ENCODE measurements around the gene ESPN. TPM values are rescaled to one million over a fixed set of nuclear protein-coding genes. Genes with fewer than 3 reads are reported as not detected.
"Not testable (repeated sequence)": the region's sequence is repeated elsewhere in the genome, so short reads cannot be mapped to it uniquely, and the experiment has no call there.

The ESPN gene, protein sequence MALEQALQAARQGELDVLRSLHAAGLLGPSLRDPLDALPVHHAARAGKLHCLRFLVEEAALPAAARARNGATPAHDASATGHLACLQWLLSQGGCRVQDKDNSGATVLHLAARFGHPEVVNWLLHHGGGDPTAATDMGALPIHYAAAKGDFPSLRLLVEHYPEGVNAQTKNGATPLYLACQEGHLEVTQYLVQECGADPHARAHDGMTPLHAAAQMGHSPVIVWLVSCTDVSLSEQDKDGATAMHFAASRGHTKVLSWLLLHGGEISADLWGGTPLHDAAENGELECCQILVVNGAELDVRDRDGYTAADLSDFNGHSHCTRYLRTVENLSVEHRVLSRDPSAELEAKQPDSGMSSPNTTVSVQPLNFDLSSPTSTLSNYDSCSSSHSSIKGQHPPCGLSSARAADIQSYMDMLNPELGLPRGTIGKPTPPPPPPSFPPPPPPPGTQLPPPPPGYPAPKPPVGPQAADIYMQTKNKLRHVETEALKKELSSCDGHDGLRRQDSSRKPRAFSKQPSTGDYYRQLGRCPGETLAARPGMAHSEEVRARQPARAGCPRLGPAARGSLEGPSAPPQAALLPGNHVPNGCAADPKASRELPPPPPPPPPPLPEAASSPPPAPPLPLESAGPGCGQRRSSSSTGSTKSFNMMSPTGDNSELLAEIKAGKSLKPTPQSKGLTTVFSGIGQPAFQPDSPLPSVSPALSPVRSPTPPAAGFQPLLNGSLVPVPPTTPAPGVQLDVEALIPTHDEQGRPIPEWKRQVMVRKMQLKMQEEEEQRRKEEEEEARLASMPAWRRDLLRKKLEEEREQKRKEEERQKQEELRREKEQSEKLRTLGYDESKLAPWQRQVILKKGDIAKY
- not detected in 2 replicates for total RNA-seq (2014; rRNA removed)
- not detected for polyA plus RNA-seq (2012)

DNA sequence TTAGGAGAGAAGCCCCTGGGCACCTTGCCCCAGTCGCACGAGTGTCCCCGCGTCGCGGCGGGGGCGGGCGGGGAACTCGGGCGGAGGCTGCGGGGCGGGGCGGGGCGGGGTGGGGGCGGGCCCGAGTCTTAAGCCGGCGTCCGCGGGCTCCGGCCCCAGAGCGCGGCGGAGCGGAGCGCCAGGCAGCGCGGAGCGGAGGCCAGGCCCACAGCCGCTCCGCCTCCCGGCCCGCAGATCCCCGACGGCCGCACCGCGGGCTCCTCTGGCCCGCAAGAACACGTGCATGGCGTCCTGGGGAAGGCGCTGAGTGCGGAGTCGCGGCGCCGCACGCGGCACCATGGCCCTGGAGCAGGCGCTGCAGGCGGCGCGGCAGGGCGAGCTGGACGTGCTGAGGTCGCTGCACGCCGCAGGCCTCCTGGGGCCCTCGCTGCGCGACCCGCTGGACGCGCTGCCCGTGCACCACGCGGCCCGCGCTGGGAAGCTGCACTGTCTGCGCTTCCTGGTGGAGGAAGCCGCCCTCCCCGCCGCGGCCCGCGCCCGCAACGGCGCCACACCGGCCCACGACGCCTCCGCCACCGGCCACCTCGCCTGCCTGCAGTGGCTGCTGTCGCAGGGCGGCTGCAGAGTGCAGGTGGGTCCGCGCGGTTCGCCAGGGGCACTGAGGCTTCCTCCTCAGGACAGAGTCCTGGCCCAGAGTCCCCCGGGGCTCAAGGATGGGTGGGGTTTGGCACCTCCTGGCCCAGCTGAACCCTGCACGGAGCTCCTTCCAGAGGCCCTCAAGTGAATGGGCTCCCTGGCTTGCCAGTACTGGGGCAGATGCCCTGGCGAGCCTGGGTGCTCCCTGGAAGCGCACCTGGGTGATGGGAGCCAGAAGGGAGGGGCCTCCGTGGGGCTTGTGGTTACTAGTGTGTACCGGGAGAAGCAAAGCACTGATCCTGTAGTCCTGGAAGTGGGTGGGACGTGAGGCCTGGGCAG is at the start of gene ESPN:
Gene ESPN (plus strand): TSS at position 158 of the 975 bp plus-strand sequence. CDS start 180 bp downstream, at position 338.
- DNase-seq (ENCODE audit: low read depth): no peak

DNA sequence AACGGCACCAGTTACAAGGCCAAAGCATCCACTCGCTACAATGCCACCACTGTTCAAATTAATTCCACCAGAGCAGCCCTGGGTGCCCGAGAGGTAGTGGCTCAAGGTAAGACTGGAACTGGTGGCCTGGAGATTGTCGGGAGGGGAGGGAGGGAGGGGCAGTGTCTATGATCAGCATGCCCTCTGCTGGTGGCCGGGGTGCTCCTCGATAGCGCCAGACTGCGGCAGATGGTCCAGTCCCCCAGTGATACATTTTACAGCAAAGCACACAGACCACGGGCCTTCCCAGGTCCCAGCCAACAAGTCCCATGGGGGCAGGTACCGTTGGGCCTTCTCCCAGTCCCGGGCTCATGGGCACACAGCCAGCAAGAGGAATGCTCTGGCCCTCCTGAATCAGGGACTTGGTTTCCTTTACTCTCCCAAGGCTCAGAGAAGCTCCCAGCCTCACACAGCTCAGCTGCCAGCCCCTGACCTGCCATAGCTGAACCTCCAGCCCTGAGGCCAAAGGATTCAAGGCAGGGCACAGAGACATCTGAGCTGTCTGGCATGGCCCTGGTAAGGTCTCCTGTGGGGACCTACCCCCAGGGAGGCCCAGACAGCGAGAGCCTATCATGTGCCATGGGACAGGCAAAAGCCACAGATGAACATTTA is 46.4 kb upstream of the ESPN start:
- DNase-seq (ENCODE audit: low read depth): no peak

DNA sequence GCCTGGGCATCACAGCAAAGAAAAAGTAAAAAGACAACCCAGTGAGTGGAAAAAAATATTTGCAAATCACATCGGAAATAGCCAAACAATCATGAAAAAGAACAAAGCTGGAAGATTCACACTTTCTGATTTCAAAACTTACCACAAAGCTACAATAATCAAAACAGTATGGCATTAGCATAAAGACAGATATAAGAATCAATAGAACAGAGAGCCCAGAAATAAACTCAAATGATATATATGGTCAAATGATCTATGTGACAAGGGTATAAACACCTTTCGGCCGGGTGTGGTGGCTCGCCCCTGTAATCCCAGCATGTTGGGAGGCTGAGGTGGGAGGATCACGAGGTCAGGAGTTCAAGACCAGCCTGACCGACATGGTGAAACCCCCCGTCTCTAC is 44.5 kb upstream of the ESPN start:
- no peak for DNase-seq (ENCODE audit: low read depth)

DNA sequence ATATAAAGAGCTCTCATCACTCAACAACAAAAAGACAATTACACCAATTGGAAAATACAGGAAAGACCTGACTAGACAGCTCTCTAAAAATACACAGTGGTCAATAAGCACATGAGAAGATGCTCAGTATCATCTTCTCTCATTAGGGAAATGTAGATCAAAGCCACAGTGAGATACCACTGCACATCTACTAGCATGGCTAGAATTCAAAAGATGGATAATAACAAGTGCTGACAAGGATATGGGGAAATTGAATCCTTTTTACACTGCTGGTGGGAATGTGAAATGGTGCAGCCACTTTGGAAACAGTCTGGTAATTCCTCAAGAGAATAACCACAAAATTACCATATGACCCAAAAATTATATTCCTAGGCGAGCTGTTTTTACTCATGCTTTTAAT is 40.4 kb upstream of the ESPN start:
- no peak for DNase-seq (ENCODE audit: low read depth)

DNA sequence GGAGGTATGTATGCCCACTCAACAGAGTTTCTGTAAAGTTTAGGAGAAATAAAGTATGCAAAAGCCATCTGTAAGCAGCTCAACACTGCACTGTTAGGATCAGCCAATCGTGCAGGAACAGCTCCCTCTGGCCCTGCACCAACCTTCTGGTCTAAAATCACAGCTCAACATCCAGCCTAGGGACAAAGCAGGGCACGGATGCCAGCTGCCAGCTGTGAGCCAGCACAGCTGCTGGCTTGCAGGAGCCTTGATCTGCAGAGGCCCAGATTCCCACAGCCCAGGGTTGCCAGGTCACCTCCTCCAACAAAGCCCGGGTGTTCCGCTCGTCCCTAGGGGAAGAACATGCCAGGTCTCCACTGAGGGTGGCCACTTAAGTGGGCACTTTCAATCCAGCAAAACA is 39.6 kb upstream of the ESPN start:
- peak; percentile 66 for DNase-seq (ENCODE audit: low read depth)

DNA sequence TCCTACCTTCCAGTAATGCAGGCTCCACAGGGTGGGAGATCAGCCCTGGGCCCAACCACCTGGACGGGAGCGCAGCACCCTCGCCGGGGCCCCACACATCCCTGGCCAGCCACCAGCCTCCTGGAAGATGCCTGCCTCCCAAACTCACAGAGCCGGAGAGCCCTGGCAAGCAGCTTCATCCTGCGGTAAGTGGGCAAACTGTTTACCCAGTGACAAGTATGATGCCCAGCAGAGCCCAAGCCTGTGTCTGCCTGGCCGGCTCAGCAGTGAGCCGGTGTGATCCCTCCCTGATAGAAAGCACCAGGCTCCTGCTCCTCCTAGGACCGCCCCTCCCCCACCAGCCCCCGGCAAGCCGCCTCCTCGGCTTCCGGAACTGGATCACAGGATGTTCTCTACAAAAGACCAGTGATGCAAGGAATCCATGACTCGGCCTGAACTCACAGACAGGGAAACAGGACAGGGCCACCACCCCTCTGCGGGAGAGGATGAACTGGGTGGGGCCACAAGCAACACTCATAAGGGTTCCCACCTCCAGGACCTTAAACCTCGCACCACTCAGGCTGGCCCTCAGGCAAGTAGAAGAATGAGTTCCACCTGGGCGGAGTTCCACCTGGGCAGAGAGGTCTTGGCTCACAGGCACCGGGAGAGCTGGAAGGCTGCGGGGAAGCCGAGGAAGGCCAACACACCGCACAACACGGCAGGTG is 38.9 kb upstream of the ESPN start:
- peak; percentile 75 for DNase-seq (ENCODE audit: low read depth)

DNA sequence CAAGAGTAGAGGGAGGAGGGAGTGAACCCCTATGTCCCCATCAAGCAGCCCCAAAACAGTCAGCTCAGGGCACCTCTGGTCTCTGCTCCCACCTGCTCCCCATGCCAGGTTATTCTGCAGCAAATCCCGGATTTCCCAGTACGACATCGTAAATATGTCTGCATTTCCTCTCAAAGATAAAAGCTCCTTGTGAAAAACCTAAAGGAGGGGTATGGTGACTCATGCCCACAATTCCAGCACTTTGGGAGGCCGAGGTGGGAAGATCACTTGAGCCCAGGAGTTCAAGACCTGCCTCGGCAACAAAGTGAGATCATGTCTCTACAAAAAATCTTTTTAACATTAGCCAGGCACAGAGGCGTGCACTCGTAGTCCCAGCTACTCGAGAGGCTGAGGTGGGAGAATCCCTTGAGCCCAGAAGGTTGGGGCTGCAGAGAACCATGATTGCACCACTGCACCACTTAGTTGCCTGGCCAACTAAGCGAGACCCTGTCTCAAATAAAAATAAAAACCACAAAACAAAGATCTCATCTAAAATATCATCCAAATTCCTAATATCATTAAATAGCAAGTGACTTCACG is 38.1 kb upstream of the ESPN start:
- no peak for DNase-seq (ENCODE audit: low read depth)

DNA sequence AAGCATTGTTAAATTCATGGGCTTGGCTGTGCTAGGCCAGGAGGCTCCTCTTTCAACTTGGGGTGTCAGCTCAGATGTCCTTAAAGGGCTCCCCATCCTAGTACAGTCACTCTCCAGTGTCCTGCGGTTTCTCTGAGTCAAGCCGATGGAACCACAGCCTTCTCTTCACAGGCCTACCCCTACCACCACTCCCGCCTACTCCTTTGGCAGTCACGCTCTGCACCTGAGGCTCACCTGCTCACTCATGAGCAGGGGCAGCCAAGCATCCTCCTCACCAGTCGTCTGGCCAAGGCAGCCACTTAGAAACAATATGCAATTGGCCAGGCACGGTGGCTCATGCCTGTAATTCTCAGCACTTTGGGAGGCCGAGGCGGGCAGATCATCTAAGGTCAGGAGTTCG is 34.6 kb upstream of the ESPN start:
- DNase-seq (ENCODE audit: low read depth): no peak

DNA sequence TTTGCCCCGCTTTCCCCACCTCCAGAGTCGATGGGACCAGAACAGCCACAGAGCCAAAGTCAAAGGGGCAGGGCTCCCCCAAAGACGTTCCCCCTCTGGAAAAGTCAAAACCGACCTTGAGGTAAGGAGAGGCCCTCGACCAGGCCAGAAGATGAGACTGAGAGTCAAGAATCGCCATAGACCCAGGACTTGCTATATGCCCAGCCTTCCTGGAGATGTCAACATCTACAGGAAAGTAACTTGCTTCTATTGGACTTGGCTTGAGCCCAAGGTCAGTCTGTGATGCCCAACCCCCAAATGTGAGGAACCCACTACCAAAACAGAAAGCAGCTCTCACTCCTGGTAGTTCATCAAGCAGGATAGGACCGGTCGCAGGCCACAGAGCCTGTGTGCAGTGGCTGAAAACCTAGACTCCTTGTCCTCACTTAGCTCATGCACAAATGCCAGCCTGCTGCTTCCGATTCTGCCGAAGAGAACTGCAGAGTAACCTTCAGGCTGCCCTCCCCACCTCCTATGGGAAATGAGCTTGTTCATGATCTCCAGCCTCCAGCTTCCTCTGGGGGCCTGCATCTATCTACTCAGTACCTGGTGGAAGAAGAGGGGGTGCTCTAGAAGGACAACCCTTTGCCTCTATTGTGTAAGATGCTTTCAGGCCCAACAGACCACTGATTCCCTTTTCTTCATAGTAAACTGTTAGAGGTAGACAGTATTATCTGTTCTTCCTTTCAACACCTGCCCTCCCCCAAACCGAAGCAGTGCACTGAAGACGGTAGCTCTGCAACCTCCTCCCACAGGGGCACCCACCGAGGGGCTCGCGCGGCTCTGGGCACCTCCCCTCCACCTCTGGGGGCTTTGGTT is 32.4 kb upstream of the ESPN start:
- no peak for DNase-seq (ENCODE audit: low read depth)

DNA sequence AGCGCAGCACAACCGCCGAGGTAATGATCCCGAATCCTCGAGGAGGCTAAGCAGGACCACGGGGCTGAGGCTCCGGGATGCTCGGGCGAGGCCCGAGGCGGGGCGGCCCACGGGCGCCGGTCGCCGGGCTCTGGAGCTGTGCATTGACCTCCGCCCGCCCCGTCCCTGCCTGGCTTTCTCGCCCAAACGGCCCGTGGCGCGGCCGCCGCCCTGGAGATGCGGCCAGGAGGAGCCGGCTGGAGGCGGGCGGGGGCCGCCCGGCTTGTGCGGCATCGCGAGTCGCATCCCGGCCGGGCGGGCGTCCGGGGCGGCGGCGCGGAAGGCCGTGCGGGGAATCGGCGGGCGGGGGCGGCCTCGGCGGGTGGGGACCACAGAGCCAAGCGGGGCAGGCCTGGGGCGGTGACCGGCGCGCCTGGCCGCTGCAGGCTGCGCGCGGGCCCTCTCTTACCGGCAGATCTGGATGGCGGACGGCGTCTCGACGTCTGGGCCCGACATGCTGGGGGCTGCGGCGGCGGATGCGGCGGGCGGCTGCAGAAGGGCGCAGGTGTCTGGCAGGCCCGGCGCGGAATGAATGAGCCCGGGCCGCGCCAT is 31.7 kb upstream of the ESPN start:
- no peak for DNase-seq (ENCODE audit: low read depth)

DNA sequence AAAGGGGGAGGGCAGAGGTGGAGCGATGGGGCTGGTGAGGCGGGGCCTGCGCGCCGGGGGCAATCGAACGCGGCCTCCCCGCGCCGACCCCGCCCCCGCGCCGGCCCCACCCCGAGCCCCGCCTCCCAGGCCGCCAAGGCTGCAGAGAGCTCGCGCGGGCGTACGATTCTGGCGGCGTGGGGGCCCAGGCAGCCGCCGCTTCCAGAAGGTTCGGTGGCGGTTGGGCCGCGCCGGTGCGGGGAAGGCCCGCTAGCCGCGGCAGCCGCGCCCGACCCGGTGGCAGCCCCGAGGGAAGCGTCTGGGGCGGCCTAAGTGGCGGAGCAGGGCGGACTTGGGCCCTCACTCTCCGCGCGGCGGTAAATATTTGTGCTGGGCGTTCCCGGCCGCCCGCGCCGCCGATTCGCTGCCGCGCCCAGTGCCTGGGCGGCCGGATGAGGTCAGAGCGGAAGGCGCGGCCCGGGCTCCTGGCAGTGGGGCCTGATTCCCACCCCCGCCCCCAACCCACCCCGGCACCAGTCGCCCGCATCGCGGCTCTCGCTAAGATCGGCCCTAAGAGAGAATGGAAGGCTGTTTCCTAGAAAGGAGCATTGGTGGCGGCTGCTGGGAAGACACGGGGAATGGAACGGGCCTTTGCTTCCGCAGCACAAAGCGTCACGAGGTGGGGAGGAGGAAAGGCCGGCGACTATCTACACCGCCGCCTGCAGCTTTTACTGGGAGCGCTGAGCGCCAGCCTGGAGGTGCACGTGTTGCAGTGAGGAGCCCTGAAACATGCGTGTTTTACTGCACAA is 31.0 kb upstream of the ESPN start, which contains the start of gene ACOT7:
Gene ACOT7 (minus strand): TSS at position 368 of the 788 bp plus-strand sequence. CDS start 368 bp downstream, outside the sequence.
- DNase-seq (ENCODE audit: low read depth): peak; percentile 83

DNA sequence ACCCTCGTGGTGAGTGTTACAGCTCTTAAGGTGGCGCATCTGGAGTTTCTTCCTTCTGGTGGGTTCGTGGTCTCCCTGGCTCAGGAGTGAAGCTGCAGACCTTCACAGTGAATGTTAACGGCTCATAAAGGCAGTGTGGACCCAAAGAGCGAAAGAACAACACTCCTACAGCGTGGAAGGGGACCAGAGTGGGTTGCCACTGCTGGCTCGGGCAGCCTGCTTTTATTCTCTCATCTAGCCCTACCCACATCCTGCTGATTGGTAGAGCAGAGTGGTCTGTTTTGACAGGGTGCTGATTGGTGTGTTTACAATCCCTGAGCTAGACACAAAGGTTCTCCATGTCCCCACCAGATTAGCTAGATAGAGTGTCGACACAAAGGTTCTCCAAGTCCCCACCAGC is 29.4 kb upstream of the ESPN start:
- not testable (repeated sequence) for DNase-seq (ENCODE audit: low read depth)

DNA sequence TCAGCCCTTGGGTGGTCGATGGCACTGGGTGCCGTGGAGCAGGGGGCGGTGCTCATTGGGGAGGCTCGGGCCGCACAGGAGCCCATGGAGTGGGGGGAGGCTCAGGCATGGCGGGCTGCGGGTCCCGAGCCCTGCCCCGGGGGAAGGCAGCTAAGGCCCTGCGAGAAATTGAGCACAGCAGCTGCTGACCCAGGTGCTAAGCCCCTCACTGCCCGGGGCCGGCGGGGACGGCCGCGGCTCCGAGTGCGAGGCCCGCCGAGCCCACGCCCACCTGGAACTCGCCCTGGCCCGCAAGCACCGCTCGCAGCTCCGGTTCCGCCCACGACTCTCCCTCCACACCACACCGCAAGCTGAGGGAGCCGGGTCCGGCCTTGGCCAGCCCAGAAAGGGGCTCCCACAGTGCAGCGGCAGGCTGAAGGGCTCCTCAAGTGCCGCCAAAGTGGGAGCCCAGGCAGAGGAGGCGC is 28.8 kb upstream of the ESPN start:
- DNase-seq (ENCODE audit: low read depth): not testable (repeated sequence)

DNA sequence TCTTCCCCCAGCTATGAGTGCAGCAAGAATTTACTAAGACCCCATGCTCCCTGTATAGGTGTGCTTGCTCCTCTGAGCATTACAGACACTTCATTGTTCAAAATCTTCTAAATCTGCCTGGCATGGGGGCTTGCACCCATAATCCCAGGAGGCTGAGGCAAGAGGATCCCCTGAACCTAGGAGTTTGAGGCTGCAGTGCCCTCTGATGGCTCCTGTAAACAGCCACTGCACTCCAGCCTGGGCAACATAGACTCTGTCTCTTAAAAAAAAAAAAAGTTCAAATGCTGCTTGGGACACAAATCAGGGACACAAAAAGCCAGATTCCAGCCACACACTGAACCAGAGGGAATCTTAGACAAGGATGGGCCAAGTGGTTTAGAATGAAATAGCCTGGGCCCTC is 27.6 kb upstream of the ESPN start:
- DNase-seq (ENCODE audit: low read depth): no peak

DNA sequence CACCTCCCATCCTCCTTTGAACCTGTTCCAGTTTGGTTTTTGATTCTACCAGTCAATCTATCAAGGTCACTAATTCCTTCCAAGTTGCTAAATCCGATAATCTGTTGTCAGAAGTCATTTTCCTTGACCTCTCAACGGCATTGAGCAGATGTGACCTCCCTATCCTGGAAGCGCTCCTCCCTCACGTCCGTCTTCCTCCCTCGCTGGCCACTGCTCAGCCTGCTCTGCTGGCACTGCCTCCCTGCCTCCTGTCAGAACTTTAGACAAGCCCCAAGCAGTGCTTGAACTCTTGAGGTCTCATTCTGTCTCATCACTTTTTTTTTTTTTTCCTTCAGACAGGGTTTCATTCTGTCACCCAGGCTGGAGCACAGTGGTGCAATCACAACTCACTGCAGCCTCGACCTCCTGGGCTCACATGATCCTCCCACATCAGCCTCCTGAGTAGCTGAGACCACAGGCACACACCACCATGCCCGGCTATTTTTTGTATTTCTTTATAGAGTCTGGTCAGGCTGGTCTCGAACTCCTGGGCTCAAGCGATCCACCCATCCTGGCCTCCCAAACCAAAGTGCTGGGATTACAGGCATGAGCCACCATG is 26.6 kb upstream of the ESPN start:
- DNase-seq (ENCODE audit: low read depth): no peak

DNA sequence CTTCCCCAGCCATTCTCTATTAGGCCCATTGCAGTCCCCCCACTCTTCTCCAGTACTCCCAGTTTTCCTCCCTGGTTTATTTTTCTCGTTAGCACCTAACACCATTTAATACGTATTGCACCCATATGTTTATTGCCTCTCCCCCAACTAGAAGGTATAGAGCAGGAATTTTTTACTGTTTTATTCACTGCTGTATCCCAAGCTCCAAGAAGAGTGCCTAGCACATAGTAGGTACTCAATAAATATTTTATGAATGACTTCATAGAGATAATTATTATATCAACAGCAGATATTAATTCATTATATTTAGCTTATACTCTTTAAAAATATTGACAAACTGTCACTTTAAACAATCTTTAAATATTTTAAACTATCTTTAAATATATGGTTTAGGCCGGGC is 25.3 kb upstream of the ESPN start:
- DNase-seq (ENCODE audit: low read depth): no peak

DNA sequence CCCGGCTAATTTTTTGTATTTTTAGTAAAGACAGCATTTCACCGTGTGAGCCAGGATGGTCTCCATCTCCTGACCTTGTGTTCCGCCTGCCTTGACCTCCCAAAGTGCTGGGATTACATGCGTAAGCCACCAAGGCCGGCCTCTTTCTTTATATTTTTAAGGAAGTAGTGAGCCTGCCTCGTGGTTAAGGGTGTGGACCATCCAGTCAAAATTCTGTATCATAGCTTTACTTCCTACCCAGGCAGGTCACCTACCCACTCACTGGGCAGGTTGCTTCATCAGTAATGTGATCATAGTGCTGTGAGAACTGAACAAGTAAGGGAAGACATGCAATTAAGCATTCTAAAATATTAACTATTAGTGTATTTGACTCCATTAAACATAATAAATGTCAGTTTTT is 22.9 kb upstream of the ESPN start:
- DNase-seq (ENCODE audit: low read depth): no peak

Measured in LHCN-M2 (cell line).